Stimulated activated CD8-positive, alpha-beta memory T cell treated with anti-CD3 and anti-CD28 coated beads, Interleukin-2, amount 100 ng/mL, for 1 hour (primary cell): ENCODE measurements around the gene DAPK2.

ENCODE experiments used
- DNase-seq, 2 donors: peaks; one replicate each; pipeline ENCODE4 v3.0.0-alpha.2; 2020; ENCODE audit warnings: low read depth in 2 of 2

Gene DAPK2

GRCh38 chr15:63996794-63997357, 49.4 kb downstream of the DAPK2 start:
- DNase-seq = no peak

- DNase-seq = no peak
These were observed 50.5 kb downstream of the DAPK2 start for GRCh38 chr15:63995789-63996188.

GRCh38 chr15:63994073-63994600, 52.1 kb downstream of the DAPK2 start:
- DNase-seq = no peak

DNA sequence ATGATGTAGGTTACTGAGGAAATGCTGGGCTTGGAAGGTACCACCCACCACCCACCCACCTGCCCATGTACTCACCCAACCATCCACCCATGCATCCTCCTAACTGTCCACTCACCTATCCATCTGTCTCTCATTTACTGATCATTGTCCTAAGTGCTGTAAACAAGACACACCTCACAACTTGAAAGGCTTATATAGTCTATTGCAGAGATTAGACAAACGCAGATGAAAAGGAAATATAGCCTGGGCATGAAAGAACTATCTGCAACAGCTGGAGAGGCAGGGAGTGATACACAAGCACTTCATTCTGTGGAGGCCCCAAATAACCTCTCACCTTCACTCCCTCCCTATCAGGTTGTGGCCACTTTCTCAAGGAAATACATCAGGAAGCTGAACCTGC, 54.0 kb downstream of the DAPK2 start:
- no peak for DNase-seq

GRCh38 chr15:63991706-63992105, 54.6 kb downstream of the DAPK2 start:
- no peak for DNase-seq

- no peak for DNase-seq
These were observed 55.8 kb downstream of the DAPK2 start for GRCh38 chr15:63990454-63990853.

DNA sequence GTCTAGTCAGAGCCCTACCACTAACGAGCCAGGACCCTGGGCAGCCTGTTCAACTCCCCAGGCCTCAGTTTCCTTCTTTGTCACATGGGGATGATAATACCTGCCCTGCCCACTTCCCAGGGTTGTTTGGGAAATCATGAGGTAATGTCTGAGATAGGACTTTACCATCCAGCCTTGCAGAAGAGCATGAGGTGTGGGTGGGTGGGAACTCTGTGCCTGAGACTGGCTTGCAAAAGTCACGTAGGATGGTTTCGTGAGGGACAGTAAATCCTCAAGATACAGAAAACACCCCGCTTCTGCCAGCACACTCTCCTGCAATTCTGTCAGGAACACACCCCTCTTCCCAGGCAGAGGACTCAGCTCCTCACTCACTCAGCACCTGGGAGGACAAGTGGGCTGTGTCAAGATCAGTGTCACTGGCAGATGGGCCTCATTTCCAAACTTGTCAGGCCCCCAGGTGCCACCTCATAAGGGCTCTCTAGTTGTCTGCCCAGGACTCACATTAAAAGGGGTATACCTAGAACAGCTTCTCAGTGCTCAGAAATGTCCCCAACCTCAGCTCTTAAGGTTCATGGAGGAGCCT, 58.4 kb downstream of the DAPK2 start:
- no peak for DNase-seq

- no peak for DNase-seq
These were observed 59.4 kb downstream of the DAPK2 start for GRCh38 chr15:63986751-63987341.

- no peak for DNase-seq
These were observed 60.1 kb downstream of the DAPK2 start for GRCh38 chr15:63986185-63986680.

- no peak for DNase-seq
These were observed 60.8 kb downstream of the DAPK2 start for GRCh38 chr15:63985221-63986184.

GRCh38 chr15:63984331-63984730, 62.0 kb downstream of the DAPK2 start:
- no peak for DNase-seq

GRCh38 chr15:63983061-63983711, 63.1 kb downstream of the DAPK2 start:
- DNase-seq = no peak

DNA sequence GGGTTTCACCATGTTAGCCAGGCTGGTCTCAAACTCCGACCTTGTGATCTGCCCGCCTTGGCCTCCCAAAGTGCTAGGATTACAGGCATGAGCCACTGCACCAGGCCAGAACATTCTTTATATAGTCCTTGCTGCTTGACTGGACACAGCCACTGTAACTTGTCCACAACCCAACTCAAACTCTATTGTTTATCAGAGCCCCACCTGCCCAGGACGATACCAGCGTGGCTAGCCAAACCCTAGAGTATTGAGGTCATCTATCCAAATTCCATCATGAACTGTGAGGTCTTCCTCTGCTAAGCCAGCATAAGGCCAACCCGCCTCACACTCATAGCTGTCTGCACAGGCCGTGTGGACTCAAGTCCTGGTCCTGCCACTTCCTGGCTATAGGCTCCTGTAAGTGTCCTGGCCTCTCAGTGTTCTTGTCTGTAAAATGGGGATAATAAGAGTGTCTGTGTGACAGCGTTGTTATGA, 63.9 kb downstream of the DAPK2 start:
- DNase-seq = no peak

- no peak for DNase-seq
These were observed 64.5 kb downstream of the DAPK2 start for GRCh38 chr15:63981596-63982320.

- DNase-seq = no peak
These were observed 67.0 kb downstream of the DAPK2 start for GRCh38 chr15:63979262-63979793.

DNA sequence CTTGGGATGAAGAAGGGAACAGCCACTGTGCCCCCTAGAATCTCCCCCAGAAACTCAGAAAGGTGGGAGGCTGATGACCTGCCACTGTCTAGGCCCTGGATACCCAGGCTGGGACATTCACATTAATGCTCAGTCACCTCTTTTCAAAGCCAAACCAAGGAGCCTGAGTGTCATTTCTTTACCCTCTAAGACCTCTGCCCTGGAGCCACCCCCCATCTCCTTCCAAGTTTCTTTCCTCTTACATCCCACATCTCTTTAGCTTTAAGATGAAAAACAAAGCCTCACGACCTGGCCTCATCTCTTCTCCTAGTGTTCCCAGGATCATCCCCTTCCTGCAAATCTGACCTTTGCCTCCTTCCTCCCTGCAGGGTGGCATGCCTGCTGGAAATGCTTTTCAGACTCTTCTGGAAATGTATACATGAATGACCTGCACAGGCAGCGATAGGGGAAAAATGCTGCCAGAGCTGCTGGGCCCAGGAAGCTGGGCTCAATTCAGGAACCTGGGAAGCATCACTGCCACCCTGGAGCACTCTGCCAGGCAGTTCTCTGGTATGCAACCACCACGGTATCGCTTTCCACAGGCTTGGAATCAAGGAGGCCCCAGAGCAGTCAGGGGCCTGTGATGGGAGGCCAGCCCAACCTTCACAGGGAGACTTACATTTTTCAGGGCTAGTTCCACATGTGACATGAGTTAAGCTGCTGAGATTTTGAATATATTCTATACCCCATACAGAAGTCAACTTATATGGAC, 67.6 kb downstream of the DAPK2 start:
- DNase-seq = no peak

- DNase-seq = no peak
These were observed 69.2 kb downstream of the DAPK2 start for GRCh38 chr15:63977119-63977518.

- no peak for DNase-seq
These were observed 72.3 kb downstream of the DAPK2 start for GRCh38 chr15:63974021-63974420.

GRCh38 chr15:63973212-63974009, 72.9 kb downstream of the DAPK2 start:
- no peak for DNase-seq
